ENCODE results near the gene TSR3. TPM values are rescaled to one million over a fixed set of nuclear protein-coding genes. Genes with fewer than 3 reads are reported as not detected.
A peak's percentile ranks its signal among the peaks of the same experiment; 100 is the strongest.

Gene TSR3
- total and polyA plus RNA-seq, 9 donors = 6.3 to 74.6 (median 40.7) TPM

GRCh38 chr16:1379304-1380076, 27.8 kb upstream of the TSR3 start:
- intact Hi-C loops (cut with DNase I) = no loop called here

GRCh38 chr16:1378804-1379303, 27.2 kb upstream of the TSR3 start:
- peak; percentile 66 to 77 (median 68) for DNase-seq
- no peaks in the 10 kb centered on the region for H3K36me3 ChIP-seq
- peaks cover 5% of the 10 kb centered on the region for H3K4me1 ChIP-seq (ENCODE audit: insufficient read depth)
- no peak for TF ChIP-seq EP300 (IDR thresholded peaks at IDR 0.05)
- TF ChIP-seq CTCF (IDR thresholded peaks at IDR 0.05) = no peak
- no peak for TF ChIP-seq POLR2A (IDR thresholded peaks at IDR 0.05)
- intact Hi-C loops (cut with DNase I) = no loop called here
- H3K9me3 ChIP-seq = no peaks in the 10 kb centered on the region
- peak overlapping the region; percentile 37 for H3K4me3 ChIP-seq
- H3K27ac ChIP-seq = peak overlapping the region; percentile 30 to 68
- WGBS, 3 donors = 2 to 5% (median 4%) methylated on average over 27 to 31 of the region's 31 CpGs
- H3K27me3 ChIP-seq = no peaks in the 10 kb centered on the region

More at GRCh38 chr16:1379304-1380076, 27.8 kb upstream of the TSR3 start:
- H3K9me3 ChIP-seq = no peaks in the 10 kb centered on the region
- peaks cover 5% of the 10 kb centered on the region for H3K4me1 ChIP-seq (ENCODE audit: insufficient read depth)
- WGBS, 3 donors = 6 to 22% (median 13%) methylated on average over 27 to 95 of the region's 95 CpGs
- H3K27me3 ChIP-seq = no peaks in the 10 kb centered on the region
- peak overlapping the region; percentile 37 for H3K4me3 ChIP-seq
- DNase-seq = peak; percentile 55 to 80 (median 75)
- peak overlapping the region; percentile 30 to 68 for H3K27ac ChIP-seq
- no peaks in the 10 kb centered on the region for H3K36me3 ChIP-seq
- TF ChIP-seq POLR2A (IDR thresholded peaks at IDR 0.05) (no peak), CTCF (IDR thresholded peaks at IDR 0.05) (no peak), EP300 (IDR thresholded peaks at IDR 0.05) (no peak)

GRCh38 chr16:1378087-1378803, 26.6 kb upstream of the TSR3 start:
- 88 to 90% (median 88%) methylated on average over 25 of the region's 25 CpGs for WGBS, 3 donors
- no peaks in the 10 kb centered on the region for H3K9me3 ChIP-seq
- peak overlapping the region in 1 of 2 donors; percentile 68 for H3K27ac ChIP-seq
- TF ChIP-seq CTCF (IDR thresholded peaks at IDR 0.05) (no peak), EP300 (IDR thresholded peaks at IDR 0.05) (no peak), POLR2A (IDR thresholded peaks at IDR 0.05) (no peak)
- peaks cover 5% of the 10 kb centered on the region for H3K4me1 ChIP-seq (ENCODE audit: insufficient read depth)
- H3K36me3 ChIP-seq = no peaks in the 10 kb centered on the region
- H3K27me3 ChIP-seq = no peaks in the 10 kb centered on the region
- no peak overlapping the region for H3K4me3 ChIP-seq
- DNase-seq = no peak
- intact Hi-C loops (cut with DNase I) = no loop called here

- Histone ChIP-seq H3K27ac (no peak overlapping the region), H3K27me3 (no peaks in the 10 kb centered on the region), H3K4me1 (ENCODE audit: insufficient read depth) (peaks cover 5% of the 10 kb centered on the region), H3K36me3 (no peaks in the 10 kb centered on the region), H3K9me3 (no peaks in the 10 kb centered on the region), H3K4me3 (no peak overlapping the region)
- 89 to 91% (median 89%) methylated on average over 10 of the region's 10 CpGs for WGBS, 3 donors
- intact Hi-C loops (cut with DNase I) = no loop called here
- no peak for DNase-seq
- TF ChIP-seq EP300 (IDR thresholded peaks at IDR 0.05) = no peak
- TF ChIP-seq POLR2A (IDR thresholded peaks at IDR 0.05) = no peak
- no peak for TF ChIP-seq CTCF (IDR thresholded peaks at IDR 0.05)
Measured at GRCh38 chr16:1377406-1378010, 25.8 kb upstream of the TSR3 start.

Measured in ovary (tissue), 9 donors.